GM18526 (cell line): ENCODE measurements around the gene CTR9.

Experiments
- POLR2A ChIP-seq: IDR thresholded peaks from 3 replicates; pipeline ENCODE4 v1.6.1; 2011; ENCODE audit not compliant: insufficient read length; ENCODE audit errors: extremely low read depth

CTR9 gene

DNA sequence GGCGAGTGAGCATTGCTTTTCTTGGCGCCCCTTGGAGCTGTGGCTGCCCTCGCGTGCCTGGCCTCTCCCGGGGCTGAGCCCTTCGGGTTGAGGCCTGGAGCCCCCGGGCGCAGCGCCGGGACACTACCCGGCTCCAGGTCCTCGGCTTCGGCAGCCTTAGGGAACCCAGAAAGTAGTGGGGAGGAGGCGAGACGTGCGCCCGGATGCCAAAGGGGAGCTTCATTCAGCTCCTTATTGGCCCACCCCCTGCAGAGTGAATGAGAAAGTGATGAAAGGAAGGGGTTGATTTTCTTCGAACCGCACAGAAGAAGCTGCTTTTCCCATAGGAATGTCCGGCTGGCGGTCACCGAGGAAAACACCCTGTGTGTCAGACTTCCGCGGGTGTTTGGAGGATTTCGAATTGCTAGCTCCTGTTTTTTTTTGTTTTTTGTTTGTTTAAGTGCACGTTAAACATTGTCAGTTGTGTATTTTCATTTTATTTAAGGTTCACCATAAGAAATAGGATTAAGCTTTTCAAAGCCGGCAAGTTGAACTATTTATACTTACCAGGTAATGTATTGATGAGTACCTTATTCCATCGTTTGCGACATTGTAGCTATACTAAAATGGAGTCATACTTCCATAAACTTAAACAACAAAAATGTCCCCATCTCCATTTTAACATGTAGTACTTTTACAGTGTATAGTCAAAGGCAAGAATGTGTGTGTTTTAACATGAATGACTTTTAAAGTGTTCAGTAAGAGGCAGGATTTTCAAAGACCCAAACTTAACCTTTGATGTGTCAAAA lies 58.5 kb downstream of the CTR9 start:
- TF ChIP-seq POLR2A: no peak

- TF ChIP-seq POLR2A: no peak
Observed at GRCh38 chr11:10813945-10814344, 62.9 kb downstream of the CTR9 start.

GRCh38 chr11:10818594-10818993 lies 67.5 kb downstream of the CTR9 start:
- TF ChIP-seq POLR2A: no peak

- no peak for TF ChIP-seq POLR2A
Observed at GRCh38 chr11:10823152-10823579, 72.1 kb downstream of the CTR9 start.

- TF ChIP-seq POLR2A: no peak
Observed at GRCh38 chr11:10824888-10825287, 73.8 kb downstream of the CTR9 start.

DNA sequence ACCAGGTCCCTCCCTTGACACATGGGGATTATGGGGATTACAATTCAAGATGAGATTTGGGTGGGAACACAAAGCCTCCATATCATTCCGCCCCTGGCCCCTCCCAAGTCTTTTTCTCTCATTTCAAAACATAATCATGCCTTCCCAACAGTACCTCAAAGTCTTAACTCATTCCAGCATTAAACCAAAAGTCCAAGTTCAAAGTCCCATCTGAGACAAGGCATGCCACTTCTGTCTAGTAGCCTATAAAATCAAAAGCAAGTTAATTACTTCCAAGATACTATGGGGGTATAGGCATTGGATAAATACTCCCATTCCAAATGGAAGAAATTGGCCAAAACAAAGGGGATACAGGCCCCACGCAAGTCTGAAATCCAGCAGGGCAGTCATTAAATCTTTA lies 77.4 kb downstream of the CTR9 start:
- TF ChIP-seq POLR2A: no peak

DNA sequence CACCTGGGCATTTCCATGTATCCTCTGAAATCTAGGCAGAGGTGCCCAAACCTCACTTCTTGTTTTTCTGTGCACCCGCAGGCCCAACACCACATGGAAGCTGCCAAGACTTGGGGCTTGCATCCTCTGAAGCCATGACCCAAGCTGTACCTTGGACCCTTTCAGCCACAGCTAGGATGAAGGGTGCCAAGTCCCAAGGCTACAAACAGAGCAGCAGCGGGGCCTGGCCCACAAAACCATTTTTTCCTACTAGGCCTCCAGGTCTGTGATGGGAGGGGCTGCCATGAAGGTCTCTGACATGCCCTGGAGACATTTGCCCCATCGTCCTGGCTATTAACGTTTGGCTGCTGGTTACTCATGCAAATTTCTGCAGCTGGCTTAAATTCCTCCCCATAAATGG lies 78.1 kb downstream of the CTR9 start:
- no peak for TF ChIP-seq POLR2A
